Measurements from ENCODE around the gene AGAP3.

- TF ChIP-seq, protein P1, sequence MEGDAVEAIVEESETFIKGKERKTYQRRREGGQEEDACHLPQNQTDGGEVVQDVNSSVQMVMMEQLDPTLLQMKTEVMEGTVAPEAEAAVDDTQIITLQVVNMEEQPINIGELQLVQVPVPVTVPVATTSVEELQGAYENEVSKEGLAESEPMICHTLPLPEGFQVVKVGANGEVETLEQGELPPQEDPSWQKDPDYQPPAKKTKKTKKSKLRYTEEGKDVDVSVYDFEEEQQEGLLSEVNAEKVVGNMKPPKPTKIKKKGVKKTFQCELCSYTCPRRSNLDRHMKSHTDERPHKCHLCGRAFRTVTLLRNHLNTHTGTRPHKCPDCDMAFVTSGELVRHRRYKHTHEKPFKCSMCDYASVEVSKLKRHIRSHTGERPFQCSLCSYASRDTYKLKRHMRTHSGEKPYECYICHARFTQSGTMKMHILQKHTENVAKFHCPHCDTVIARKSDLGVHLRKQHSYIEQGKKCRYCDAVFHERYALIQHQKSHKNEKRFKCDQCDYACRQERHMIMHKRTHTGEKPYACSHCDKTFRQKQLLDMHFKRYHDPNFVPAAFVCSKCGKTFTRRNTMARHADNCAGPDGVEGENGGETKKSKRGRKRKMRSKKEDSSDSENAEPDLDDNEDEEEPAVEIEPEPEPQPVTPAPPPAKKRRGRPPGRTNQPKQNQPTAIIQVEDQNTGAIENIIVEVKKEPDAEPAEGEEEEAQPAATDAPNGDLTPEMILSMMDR (IDR thresholded peaks at IDR 0.05): no peak
- TF ChIP-seq TCF7L2 (IDR thresholded peaks at IDR 0.05; ENCODE audit: low read depth, low read length) (no peak), POLR2AphosphoS5 (IDR thresholded peaks at IDR 0.05; ENCODE audit: low read depth, low read length) (no peak; the same call in 1 of the 2 replicates), SIN3A (IDR thresholded peaks at IDR 0.05; ENCODE audit: borderline replicate concordance, insufficient read depth, low read depth, low read length) (no peak), REST (IDR thresholded peaks at IDR 0.05; ENCODE audit: insufficient read depth in 1 of 2, low read depth in 2 of 2, low read length in 1 of 2) (no peak)
These were observed 10.3 kb upstream of the AGAP3 start for GRCh38 chr7:151075978-151076426.

Data from Panc1 (cell line).